SK-N-SH (cell line): ENCODE results near the gene NAXD. TPM values are rescaled to one million over a fixed set of nuclear protein-coding genes. Genes with fewer than 3 reads are reported as not detected.

Source experiments
- CTCF ChIA-PET: fragments of 300-600, 350-600 bp; formaldehyde crosslinking; extraction: SDS; loops from one replicate; lab custom pipeline; 2021; lab: Yijun Ruan, JAX
- POLR2A ChIA-PET: fragments of 350-600 bp; sonication (Branson Sonifier 250); formaldehyde crosslinking; extraction: SDS; loops from one replicate; lab custom pipeline; 2020; ENCODE audit warnings: antibody characterized with exemption, inconsistent platforms; lab: Yijun Ruan, JAX
- DNase-seq: peaks from one replicate; pipeline ENCODE4 v3.0.0; 2012
- H2AFZ ChIP-seq: fragments of 200-600 bp; sonication (generic); 2 replicates; pipeline ENCODE4 v1.8.1; 2016; ENCODE audit warnings: antibody characterized with exemption, mild to moderate bottlenecking, low read depth
- H3F3A ChIP-seq: fragments of 200-600 bp; sonication (generic); replicated peaks from 2 replicates; pipeline ENCODE3; 2016; ENCODE audit warnings: antibody characterized with exemption, mild to moderate bottlenecking; ENCODE audit not compliant: insufficient read depth
- H3K27ac ChIP-seq, 2 experiments: fragments of 200-500 bp in 1 of 2; fragments of 200-600 bp in 1 of 2; sonication (Bioruptor generic) in 1 of 2; sonication (generic), shearing (Covaris generic) in 1 of 2; 2 replicates each; pipeline versions ENCODE4 v1.5.1 to v1.6.1; 2014 to 2016; ENCODE audit warnings: low read depth in 2 of 2, inconsistent platforms in 1 of 2, low read length in 1 of 2, mild to moderate bottlenecking in 1 of 2, mixed read lengths in 1 of 2
- H3K27me3 ChIP-seq: fragments of 200-600 bp; sonication (generic), shearing (Covaris generic); 2 replicates; pipeline ENCODE4 v1.6.1; 2016; ENCODE audit warnings: mixed run types; ENCODE audit not compliant: insufficient read depth
- H3K36me3 ChIP-seq, 2 experiments: fragments of 200-500 bp in 1 of 2; fragments of 200-600 bp in 1 of 2; sonication (Bioruptor generic) in 1 of 2; sonication (generic) in 1 of 2; replicated peaks in 1 of 2; 2 replicates each; pipeline versions ENCODE3 to v1.5.1; 2014 to 2016; ENCODE audit warnings: low read length in 1 of 2, mild to moderate bottlenecking in 1 of 2; ENCODE audit not compliant: insufficient read depth in 2 of 2, control insufficient read depth in 1 of 2
- H3K4me1 ChIP-seq, 2 experiments: fragments of 200-500 bp in 1 of 2; fragments of 200-600 bp in 1 of 2; sonication (Bioruptor generic) in 1 of 2; sonication (generic), shearing (Covaris generic) in 1 of 2; 2 replicates each; pipeline versions ENCODE4 v1.5.1 to v1.6.1; 2014 to 2016; ENCODE audit warnings: low read depth in 1 of 2, low read length in 1 of 2, mixed run types in 1 of 2; ENCODE audit not compliant: insufficient read depth in 2 of 2, control insufficient read depth in 1 of 2
- H3K4me2 ChIP-seq: fragments of 200-600 bp; sonication (generic), shearing (Covaris generic); 2 replicates; pipeline ENCODE4 v1.6.1; 2017; ENCODE audit warnings: mixed run types
- H3K4me3 ChIP-seq, 2 experiments: fragments of 200-500 bp in 1 of 2; fragments of 200-600 bp in 1 of 2; sonication (Bioruptor generic) in 1 of 2; sonication (generic), shearing (Covaris generic) in 1 of 2; 2 replicates each; pipeline versions ENCODE4 v1.5.1 to v1.8.1; 2014 to 2016; ENCODE audit warnings: low read depth in 2 of 2, inconsistent platforms in 1 of 2, low read length in 1 of 2, mild to moderate bottlenecking in 1 of 2, mixed read lengths in 1 of 2, moderate library complexity in 1 of 2
- H3K79me2 ChIP-seq: fragments of 200-600 bp; sonication (generic); 2 replicates; pipeline ENCODE4 v1.8.1; 2017; ENCODE audit warnings: mild to moderate bottlenecking; ENCODE audit not compliant: insufficient read depth
- H3K9ac ChIP-seq: fragments of 200-600 bp; sonication (generic); 2 replicates; pipeline ENCODE4 v1.6.1; 2017; ENCODE audit warnings: mixed run types
- H3K9me2 ChIP-seq: fragments of 200-600 bp; sonication (generic); 2 replicates; pipeline ENCODE4 v1.6.1; 2017; ENCODE audit warnings: mixed run types
- H3K9me3 ChIP-seq: fragments of 200-600 bp; sonication (generic); 2 replicates; pipeline ENCODE4 v1.6.1; 2017; ENCODE audit warnings: mixed run types, mild to moderate bottlenecking, moderate library complexity
- H4K20me1 ChIP-seq: fragments of 200-600 bp; sonication (generic); 2 replicates; pipeline ENCODE4 v1.6.1; 2017; ENCODE audit warnings: mild to moderate bottlenecking, mixed run types; ENCODE audit not compliant: insufficient read depth
- ELF1 ChIP-seq: IDR thresholded peaks from 2 replicates; pipeline ENCODE4 v1.4.0; 2012
- EP300 ChIP-seq, 2 experiments: IDR thresholded peaks; 2 replicates each; pipeline versions ENCODE4 v1.4.0 to v1.6.1; 2012; ENCODE audit warnings: borderline replicate concordance in 1 of 2, low read depth in 1 of 2, low read length in 1 of 2
- EZH2phosphoT487 ChIP-seq: fragments of 200-600 bp; sonication (generic); IDR thresholded peaks from 2 replicates; pipeline ENCODE4 v1.6.1; 2017; ENCODE audit warnings: low read depth, mixed run types, mild to moderate bottlenecking, antibody characterized with exemption, moderate library complexity, borderline replicate concordance
- FOSL2 ChIP-seq: IDR thresholded peaks from 2 replicates; pipeline ENCODE4 v1.4.0; 2012; ENCODE audit warnings: low read depth, mild to moderate bottlenecking, moderate library complexity, borderline replicate concordance
- MAX ChIP-seq: IDR thresholded peaks from 2 replicates; pipeline ENCODE4 v1.4.0; 2012; ENCODE audit warnings: low read depth
- MEF2A ChIP-seq: IDR thresholded peaks from 2 replicates; pipeline ENCODE4 v1.4.0; 2012; ENCODE audit warnings: low read depth, borderline replicate concordance
- NRF1 ChIP-seq: IDR thresholded peaks from 2 replicates; pipeline ENCODE4 v1.6.1; 2012; ENCODE audit warnings: low read depth, mild to moderate bottlenecking, low read length
- RAD21 ChIP-seq: IDR thresholded peaks from 2 replicates; pipeline ENCODE4 v1.6.1; 2012; ENCODE audit warnings: mild to moderate bottlenecking, low read length
- RCOR1 ChIP-seq: fragments of 150-350 bp; IDR thresholded peaks from 2 replicates; pipeline ENCODE4 v1.6.1; 2017; ENCODE audit warnings: antibody characterized with exemption, low read length
- REST ChIP-seq: IDR thresholded peaks from 2 replicates; pipeline ENCODE4 v1.6.1; 2012; ENCODE audit warnings: mild to moderate bottlenecking, low read depth, low read length, moderate library complexity
- RFX5 ChIP-seq: IDR thresholded peaks from 2 replicates; pipeline ENCODE4 v1.6.1; 2012; ENCODE audit warnings: mild to moderate bottlenecking, improper control_type of control experiment, low read length
- RXRA ChIP-seq: IDR thresholded peaks from 2 replicates; pipeline ENCODE4 v1.4.0; 2012; ENCODE audit warnings: low read depth, mild to moderate bottlenecking, borderline replicate concordance
- SIN3A ChIP-seq: IDR thresholded peaks from 2 replicates; pipeline ENCODE4 v1.6.1; 2012; ENCODE audit warnings: low read depth, mild to moderate bottlenecking, low read length, moderate library complexity, borderline replicate concordance
- SMC3 ChIP-seq: IDR thresholded peaks from 2 replicates; pipeline ENCODE4 v1.6.1; 2012; ENCODE audit warnings: low read depth, low read length, improper control_type of control experiment
- TAF1 ChIP-seq: IDR thresholded peaks from 2 replicates; pipeline ENCODE4 v1.6.1; 2012; ENCODE audit warnings: low read depth, mild to moderate bottlenecking, low read length, moderate library complexity, borderline replicate concordance
- TCF12 ChIP-seq: IDR thresholded peaks from 2 replicates; pipeline ENCODE4 v1.4.0; 2012
- YY1 ChIP-seq: IDR thresholded peaks from 2 replicates; pipeline ENCODE4 v1.4.0; 2012; ENCODE audit warnings: low read depth, mild to moderate bottlenecking
- ZBTB33 ChIP-seq: IDR thresholded peaks from 2 replicates; pipeline ENCODE4 v1.4.0; 2012; ENCODE audit warnings: low read depth, borderline replicate concordance
- WGBS: methylation state at CpG from one replicate; pipeline ENCODE4 v1.1.6; 2017; ENCODE audit warnings: low lambda C conversion rate; 5-methylcytosine and 5-hydroxymethylcytosine counted together
- polyA plus RNA-seq, 3 experiments: library from polyadenylated mRNA; depleted of rRNA; stranded (reverse); fragments of >200 nt; gene quantifications; 2 replicates each; pipeline ENCODE4 v1.2.3, GENCODE V29; 2012

Gene NAXD
- polyA plus RNA-seq, 1 of the 3 experiments (the other 2 are of a cell fraction): 32.4 TPM

GRCh38 chr13:110583178-110583865, 32.0 kb upstream of the NAXD start:
- TF ChIP-seq TAF1 (no peak), TCF12 (no peak), MAX (no peak), RAD21 (no peak), EP300 (IDR thresholded peaks at IDR 0.05; ENCODE audit: borderline replicate concordance in 1 of 2, low read depth in 1 of 2, low read length in 1 of 2) (no peak), FOSL2 (no peak), SMC3 (no peak), EZH2phosphoT487 (no peak), ELF1 (no peak), NRF1 (no peak), RCOR1 (no peak), MEF2A (no peak), REST (no peak), SIN3A (no peak), YY1 (no peak), RFX5 (no peak), ZBTB33 (no peak), RXRA (no peak)
- POLR2A ChIA-PET: no interaction called here
- H3K4me1 ChIP-seq: no peaks in the 10 kb centered on the region
- H2AFZ ChIP-seq: no peak overlapping the region
- no peaks in the 10 kb centered on the region for H3K9me2 ChIP-seq
- no peaks in the 10 kb centered on the region for H3K9me3 ChIP-seq
- H3K27me3 ChIP-seq: no peaks in the 10 kb centered on the region
- DNase-seq: no peak
- CTCF ChIA-PET: interaction anchor here (3.0 kb wide), 1 partner anchor 10 kb away, joined by 12 read pairs; no protein-coding TSS in a partner anchor
- H3K4me3 ChIP-seq: no peak overlapping the region
- WGBS: 83% methylated on average over 13 of the region's 13 CpGs
- H3K79me2 ChIP-seq: no peaks in the 10 kb centered on the region
- no peak overlapping the region for H3K9ac ChIP-seq
- no peaks in the 10 kb centered on the region for H3K36me3 ChIP-seq
- H3F3A ChIP-seq: no peaks in the 10 kb centered on the region
- H4K20me1 ChIP-seq: no peaks in the 10 kb centered on the region
- H3K27ac ChIP-seq: no peak overlapping the region
- no peak overlapping the region for H3K4me2 ChIP-seq
